Measurements from ENCODE around the gene PRR5.
"Not testable (repeated sequence)": the region's sequence is repeated elsewhere in the genome, so short reads cannot be mapped to it uniquely, and the experiment has no call there.

Gene PRR5

DNA sequence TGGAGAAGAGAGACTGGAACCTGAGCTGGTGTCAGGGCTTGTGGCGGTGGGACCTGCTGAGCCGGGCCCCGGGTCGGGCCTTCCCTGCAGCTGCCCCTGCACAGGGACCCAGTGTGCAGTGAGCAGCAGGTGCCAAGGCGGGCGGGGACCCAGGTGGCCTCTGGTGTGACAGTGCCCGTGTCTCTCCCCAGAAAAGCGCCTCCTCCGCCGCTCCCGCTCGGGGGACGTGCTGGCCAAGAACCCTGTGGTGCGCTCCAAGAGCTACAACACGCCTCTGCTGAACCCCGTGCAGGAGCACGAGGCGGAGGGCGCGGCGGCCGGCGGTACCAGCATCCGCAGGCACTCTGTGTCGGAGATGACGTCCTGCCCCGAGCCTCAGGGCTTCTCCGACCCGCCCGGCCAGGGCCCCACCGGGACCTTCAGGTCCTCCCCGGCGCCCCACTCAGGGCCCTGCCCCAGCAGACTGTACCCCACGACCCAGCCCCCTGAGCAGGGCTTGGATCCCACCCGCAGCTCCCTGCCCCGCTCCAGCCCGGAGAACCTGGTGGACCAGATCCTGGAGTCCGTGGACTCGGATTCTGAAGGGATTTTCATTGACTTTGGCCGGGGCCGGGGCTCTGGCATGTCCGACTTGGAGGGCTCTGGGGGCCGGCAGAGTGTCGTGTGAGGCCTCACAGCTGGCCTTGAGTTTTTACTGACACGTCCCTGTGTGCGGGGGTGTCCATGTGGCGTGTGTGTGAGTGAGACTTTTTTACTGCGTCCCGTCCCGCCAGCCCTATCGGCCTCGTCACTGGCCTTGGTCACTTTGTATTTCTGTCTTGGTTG, 34.8 kb downstream of the PRR5 start:
- FAIRE-seq, result no peak

DNA sequence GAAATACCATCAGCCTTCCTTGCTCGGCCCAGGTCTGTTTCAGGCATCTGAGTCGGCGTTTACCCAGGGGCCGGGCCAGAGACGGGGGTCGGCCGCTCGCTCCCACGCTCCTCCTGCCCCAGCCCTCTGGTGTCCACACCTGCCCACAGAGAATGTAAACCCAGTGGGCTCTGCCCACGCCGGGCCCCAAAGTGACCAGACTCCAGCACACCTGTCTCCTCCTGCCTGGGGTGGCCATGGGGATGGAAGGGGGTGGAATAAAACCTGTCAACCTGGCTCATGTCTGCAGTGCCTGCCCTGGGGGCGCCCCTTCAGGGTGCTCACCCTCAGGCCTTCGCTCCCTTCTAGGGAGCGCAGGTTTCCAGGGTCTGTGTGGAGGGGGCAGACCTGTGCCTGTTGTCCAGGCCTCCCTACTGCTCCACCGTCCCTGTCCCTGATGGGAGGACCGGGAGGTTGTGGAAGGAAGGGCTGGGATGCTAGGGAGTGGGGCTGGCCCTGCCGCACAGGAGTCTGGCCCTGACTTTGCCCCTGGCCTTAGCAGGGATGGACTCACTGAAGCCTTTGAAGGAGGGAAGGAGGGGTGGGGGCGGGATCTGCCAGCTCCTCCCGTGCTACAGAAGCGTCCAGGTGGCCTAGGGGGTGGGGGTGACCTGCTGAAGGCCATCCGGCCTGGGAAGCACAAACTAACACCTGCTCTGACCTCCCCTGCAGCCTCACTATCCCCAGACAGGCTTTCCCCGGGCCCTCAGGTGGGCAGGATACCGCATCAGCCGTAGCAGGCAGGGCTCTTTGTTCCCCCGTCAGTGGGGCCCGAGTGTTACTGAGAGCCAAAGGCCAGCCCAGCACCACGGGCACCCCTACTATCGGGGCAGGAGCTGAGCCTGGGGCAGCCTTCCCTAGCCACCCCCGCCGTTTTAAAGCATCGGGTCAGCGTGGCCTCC, 35.7 kb downstream of the PRR5 start:
- no peak for FAIRE-seq

GRCh38 chr22:44738347-44738715, 36.3 kb downstream of the PRR5 start:
- FAIRE-seq, result no peak

- no peak for FAIRE-seq
These were observed 37.0 kb downstream of the PRR5 start for GRCh38 chr22:44739024-44739423.

DNA sequence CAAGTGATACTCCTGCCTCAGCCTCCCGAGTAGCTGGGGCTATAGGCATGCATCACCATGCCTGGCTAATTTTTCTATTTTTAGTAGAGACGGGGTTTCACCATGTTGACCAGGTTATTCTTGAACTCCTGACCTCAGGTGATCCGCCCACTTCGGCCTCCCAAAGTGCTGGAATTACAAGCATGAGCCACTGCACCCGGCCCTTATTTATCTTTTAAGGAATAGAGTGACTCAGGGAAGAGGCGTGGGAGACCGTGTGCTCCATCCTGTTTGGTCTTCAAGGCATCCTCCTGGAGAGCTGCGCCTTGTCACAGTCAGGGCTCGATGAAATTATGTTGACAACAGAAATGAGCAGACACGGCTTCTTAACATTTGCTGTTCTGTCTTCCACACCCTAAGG, 37.7 kb downstream of the PRR5 start:
- not testable (repeated sequence) for FAIRE-seq

GRCh38 chr22:44740307-44740706, 38.3 kb downstream of the PRR5 start:
- no peak for FAIRE-seq

- FAIRE-seq, result no peak
These were observed 39.9 kb downstream of the PRR5 start for GRCh38 chr22:44741929-44742328.

DNA sequence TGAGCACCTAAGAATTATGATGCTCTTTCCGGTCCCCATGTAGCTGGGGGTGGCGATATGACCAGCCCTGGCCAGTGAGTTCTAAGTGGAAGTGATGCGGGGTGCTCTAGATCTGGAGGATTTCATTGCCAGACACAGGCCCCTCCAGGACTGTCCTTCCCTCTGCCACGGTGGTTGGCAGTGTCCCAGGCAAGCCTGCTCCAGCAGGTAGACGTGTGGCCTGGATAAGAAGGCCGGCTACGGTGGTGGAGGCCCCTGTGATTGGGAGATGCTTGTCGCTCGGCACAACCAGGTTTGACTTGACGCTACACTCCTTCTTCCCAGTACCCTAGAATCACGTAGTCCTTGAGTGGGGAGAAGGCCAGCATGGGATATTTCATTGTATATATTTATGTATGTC, 41.2 kb downstream of the PRR5 start:
- FAIRE-seq, result no peak

- FAIRE-seq, result no peak
These were observed 41.8 kb downstream of the PRR5 start for GRCh38 chr22:44743804-44744211.

DNA sequence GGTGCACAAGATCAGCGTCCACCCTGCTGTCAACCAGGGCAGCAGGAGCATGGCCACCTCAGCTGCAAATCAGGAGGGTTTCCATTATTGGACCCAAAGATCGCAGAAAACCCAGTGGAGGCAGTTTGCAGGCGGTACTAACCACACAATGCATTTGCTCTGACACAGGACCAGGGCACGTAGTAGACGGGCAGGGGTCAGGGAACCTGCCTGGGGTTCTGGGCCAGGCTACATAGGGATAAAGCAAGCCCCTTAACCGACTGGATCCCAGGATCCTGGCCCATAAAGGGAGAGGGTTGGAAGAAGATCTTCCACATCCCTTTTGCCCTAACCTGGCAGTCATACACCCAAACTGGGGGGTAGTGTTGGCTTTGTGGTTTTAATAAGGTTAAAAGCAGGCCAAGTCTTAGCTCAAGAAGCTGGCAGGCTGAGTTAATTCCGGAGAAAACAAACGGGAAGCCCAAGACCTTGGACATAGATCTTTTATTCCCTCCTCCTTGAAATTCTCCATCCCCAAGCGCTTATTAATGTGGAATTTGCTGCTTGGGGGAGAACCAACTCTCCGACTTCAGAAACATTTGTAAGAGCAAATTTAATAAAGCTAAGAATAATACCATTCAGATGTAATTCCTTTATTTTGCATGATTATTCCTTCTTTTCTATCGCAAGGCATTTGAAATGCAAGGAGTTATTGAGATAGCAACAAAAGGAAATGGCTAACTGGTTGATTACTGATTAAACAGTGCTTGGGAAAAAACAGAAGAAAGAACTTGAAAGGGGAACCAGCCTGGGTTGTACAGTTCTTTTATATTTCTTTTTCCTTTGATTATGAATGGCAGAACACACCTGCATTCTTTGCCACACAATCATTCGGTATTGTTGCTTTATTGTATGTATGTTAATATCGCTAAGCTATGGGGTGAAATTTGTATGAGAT, 44.1 kb downstream of the PRR5 start:
- FAIRE-seq, result no peak

- not testable (repeated sequence) for FAIRE-seq
These were observed 45.8 kb downstream of the PRR5 start for GRCh38 chr22:44747784-44748127.

DNA sequence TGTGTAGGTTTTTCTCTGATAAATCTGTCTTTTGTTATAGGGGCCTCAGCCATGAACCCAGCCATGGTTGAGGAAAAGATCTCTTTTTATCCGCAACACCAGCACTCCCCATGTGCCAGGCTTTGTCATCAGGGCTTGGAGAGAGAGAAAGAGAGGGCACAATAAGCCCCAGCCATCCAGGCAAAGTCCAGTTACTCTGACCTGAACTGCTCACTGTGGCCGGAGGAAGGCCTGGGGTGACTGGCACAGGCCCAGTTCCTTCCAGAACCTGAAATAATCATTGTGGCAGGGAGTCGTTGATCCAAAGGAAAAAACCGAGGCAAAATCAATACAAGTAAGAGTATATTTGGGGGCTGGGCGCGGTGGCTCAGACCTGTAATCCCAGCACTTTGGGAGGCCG, 46.5 kb downstream of the PRR5 start:
- FAIRE-seq, result no peak

GRCh38 chr22:44750481-44750880, 48.5 kb downstream of the PRR5 start:
- FAIRE-seq, result no peak

DNA sequence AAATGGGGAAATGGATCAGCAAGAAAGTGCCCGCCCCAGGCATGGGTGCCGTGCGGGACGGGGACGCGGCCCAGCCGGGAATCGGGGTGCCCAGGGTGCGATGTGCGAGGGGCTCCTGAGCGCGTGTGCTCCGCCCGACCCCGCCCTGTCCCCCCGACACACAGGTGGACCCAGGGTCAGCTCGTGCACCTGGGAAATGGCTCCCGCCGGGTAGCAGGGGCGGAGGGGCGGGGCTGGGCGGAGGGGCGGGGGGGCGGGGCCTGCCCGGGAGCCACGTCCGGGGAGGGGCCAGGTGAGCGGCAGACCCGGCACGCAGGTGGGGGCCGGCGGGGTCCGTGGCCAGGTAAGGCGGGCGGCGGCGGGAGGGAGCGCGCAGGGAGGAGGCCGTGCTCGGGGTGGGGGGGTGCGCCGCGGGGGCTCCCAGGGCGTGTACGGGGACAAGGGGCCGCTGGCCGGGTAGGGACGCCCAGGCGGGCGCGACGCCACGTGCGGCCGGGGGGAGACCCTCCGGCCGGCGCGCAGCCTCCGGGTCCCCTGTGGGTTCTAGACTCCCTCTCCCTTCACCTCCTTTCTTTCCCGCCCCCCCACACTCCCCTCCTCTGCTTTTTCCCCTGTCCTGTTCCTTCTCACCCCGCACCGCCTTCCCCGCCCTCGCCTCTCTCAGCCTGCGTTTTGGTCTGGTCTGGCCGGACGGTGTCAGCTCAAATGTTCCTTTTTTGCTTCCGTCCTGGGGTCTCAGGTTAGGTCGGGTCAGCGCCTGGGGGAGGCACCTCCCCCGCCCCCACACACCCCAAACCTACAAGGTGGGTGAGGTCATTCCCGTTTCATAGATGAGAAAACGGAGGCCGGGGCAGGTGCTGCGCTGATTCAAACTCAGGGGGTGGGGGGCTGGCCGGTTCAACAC, 50.5 kb downstream of the PRR5 start, which contains the start of gene ARHGAP8:
TSS of gene ARHGAP8 (plus strand) at position 291 of the 904 bp plus-strand sequence. CDS start 33,953 bp downstream, outside the sequence.
- FAIRE-seq, result no peak

DNA sequence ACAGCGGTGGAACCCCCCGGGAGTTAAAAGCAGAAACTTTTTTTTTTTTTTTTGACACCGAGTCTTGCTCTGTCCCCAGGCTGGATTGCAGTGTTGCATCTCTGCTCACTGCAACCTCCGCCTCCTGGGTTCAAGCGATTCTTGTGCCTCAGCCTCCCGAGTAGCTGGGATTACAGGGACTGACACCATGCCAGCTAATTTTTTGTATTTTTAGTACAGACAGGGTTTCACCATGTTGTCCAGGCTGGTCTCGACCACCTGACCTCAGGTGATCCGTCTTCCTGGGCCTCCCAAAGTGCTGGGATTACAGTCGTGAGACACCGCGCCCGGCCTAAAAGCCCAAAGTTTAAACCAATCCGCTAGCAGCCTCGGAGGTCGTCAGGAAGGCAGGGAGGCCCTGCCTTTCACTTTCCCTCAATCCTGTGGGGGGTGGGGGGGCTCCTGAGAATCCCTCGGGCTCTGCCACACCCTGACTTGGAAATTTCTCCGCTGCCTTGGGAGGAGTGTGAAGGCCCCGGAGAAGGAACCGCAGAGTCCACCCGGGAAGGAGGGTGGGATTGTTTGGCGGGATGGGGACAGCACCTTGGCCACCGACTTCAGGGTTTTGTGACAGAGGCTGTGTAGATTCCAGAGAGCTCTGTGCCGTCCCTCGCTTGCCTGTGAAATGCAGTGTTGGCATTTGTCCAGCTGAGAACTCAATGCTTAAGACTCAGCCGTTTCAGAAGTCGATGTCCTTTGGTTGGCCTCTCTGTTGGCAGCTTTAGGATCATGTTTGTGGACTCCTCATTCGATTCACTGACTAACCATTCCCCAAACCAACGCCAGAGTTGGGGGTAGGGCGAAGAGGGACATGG, 51.4 kb downstream of the PRR5 start:
- FAIRE-seq, result no peak

GRCh38 chr22:44754998-44755397, 53.0 kb downstream of the PRR5 start:
- no peak for FAIRE-seq

- FAIRE-seq, result no peak
These were observed 53.4 kb downstream of the PRR5 start for GRCh38 chr22:44755417-44755816.

DNA sequence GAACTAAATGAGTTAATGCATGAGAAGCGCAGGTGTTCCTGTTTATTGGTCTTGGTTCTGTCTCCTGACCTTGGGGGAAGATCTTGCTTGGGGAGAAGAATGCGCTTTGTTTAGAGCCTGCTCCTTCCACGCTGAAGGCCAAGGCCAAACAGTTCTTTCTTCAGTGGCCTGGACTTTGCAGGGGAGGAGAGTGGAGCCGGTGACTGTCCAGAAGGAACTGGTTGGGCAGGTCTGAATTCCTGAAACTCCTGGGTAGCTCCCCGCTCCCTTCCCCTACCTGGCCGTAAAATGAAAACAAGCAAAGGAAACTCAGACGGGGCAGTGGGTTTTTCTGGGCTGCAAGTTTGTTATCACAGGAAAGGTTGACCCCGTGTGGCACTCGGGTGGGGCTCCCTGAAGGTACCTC, 54.0 kb downstream of the PRR5 start:
- no peak for FAIRE-seq

- FAIRE-seq, result no peak
These were observed 56.5 kb downstream of the PRR5 start for GRCh38 chr22:44758344-44758973.

- no peak for FAIRE-seq
These were observed 57.0 kb downstream of the PRR5 start for GRCh38 chr22:44759001-44759400.
